ENCODE data around the gene SETBP1.

Gene SETBP1

GRCh38 chr18:45054636-45055035 is 373.9 kb downstream of the SETBP1 start:
- no peak for DNase-seq

DNA sequence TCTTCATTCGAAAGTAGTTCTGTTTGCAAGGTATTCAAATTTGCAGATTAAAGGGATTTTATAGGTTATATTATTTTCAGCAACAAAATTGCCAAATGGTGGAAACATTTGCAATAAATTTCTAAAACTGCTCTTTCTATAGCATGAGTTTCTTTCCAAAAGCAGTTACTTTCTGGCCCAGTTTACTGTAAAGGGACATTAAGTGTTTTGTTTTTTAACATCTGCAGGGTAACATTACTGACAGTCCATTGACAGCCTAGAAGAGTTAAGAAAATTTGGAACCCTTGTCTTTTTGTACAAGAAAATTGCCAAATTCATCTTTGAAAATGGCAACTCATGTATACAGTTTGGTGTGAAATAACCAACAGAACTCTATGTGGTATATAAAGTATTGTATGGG is 375.1 kb downstream of the SETBP1 start:
- DNase-seq: no peak

DNA sequence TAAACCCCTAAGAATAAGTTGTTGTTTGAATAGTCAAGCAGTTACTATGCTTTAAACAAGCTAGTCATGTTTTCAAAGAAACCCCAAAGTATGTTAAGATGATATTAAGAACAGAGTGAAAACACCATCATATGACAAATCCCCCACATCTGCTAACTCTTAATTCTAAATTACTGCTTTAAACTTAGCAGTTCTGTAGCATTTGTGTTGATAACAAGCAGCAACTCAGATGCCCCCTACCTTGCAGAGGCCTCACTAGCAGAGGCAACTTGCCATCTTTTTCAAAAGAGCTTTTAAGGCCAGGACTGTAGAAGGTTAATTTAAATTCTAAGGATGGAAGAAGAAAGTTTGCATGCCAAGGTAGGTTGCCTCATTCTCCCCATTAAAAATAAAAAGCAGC is 376.2 kb downstream of the SETBP1 start:
- DNase-seq: no peak

GRCh38 chr18:45057955-45058600 is 377.4 kb downstream of the SETBP1 start:
- DNase-seq: no peak

- peak; percentile 18 for DNase-seq
Observed at GRCh38 chr18:45059695-45060094, 379.0 kb downstream of the SETBP1 start.

GRCh38 chr18:45060102-45060501 is 379.4 kb downstream of the SETBP1 start:
- DNase-seq: no peak

DNA sequence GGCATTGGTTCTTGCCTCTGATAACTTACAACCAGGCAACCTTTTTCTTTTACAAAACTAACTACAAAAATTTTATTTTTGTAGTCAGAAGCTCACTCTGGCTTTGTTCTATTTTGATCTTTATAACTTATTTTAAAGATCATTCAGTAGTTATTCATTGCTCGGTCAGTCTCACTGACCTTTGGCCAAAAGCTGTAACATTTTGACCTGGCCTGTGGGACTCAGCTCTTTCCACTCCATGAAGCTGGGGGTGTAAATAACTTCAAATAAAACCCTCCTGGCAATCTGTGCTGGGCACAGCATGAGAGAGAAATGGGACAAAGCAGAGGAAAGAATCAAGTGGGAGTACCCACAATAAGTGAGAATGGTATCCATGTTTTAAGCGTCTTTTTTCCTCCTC is 380.7 kb downstream of the SETBP1 start:
- DNase-seq: no peak

GRCh38 chr18:45063246-45064038 is 382.8 kb downstream of the SETBP1 start:
- no peak for DNase-seq

GRCh38 chr18:45066210-45066609 is 385.5 kb downstream of the SETBP1 start:
- no peak for DNase-seq

DNA sequence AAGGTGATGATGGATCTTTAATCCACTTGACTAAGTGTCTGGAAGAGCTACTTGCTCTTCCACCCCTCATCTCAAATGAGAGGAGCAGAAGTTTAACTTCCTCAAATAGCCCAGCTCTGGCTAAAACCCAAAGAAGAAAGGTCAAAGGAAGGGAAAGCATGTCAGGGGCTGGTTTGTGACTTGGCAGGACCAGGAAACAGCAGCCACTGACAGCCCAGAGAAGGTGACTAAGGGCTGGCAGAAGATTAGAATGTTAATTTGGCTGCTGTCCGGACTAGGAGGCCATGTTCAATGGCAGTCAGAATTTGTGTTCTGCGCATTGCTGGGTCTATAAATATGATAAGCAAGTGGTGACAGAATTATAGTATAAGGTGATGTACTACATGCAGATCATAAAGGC is 386.2 kb downstream of the SETBP1 start:
- DNase-seq: no peak

- DNase-seq: no peak
Observed at GRCh38 chr18:45068400-45069094, 387.9 kb downstream of the SETBP1 start.

DNA sequence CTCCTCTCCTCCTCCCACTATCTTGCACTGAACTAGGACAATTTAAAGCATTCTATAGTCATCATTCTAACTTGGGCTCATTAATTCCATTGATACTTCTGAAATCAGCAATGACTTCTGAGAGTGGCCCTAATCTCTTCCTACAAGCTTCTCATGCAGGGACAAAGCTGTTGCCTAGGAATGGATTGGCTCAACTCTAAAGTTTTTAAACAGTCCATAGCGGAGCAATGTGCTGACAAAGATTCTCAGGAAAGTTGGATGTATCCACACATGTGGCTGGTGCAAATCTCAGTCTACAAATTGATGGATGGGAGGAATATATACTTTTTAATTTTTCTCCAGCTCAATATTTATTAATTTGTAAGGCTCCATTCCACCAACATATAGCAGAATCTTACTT is 388.9 kb downstream of the SETBP1 start:
- DNase-seq: no peak

DNA sequence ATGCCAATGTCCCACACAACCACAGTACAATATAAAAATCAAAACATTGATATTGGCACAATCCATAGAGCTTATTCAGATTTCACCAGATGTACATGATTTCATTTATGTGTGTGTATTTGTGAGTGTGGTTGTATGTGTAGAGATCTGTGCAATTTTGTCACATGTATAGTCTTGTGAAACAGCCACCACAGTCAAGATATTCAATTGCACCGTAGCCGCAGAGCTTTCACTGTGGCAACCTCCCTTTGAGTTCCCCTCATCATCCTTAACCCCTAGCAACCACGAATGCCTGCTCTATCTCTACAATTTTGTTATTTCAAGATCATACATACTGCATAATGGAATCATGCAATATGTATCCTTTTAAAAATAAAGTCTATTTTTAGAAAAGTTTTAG is 391.3 kb downstream of the SETBP1 start:
- DNase-seq: no peak

- DNase-seq: no peak
Observed at GRCh38 chr18:45073556-45073955, 392.9 kb downstream of the SETBP1 start.

DNA sequence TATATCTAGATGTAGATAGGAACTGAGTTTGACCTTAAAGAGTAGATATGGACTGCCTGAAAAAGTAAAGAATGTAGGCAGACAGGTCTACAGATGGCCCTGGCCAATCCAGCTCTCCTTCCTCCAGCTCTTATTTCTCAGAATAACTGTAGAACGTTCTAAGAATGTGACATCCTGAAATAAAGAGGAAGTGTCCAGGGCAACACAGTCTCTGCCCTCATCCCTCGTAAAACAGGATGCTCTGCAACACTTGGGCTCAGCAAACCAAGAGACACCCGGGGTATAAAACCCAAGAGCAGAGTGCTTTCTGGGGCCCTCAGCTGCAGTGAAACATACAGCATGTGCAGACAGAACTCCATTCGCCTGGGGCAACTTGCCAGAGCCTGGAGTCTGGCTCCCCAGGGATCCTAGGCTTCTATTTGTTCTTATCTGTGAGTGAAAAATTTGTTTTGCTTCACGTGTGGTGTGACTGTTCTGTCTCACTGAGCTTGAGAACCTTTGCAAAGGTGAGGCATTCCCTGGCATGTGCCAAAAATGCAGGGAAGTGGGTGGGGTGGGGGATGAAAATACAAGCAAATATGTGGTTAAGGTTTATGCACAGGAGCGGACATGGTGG is 401.0 kb downstream of the SETBP1 start:
- no peak for DNase-seq

GRCh38 chr18:45083226-45083855 is 402.7 kb downstream of the SETBP1 start:
- DNase-seq: no peak

DNA sequence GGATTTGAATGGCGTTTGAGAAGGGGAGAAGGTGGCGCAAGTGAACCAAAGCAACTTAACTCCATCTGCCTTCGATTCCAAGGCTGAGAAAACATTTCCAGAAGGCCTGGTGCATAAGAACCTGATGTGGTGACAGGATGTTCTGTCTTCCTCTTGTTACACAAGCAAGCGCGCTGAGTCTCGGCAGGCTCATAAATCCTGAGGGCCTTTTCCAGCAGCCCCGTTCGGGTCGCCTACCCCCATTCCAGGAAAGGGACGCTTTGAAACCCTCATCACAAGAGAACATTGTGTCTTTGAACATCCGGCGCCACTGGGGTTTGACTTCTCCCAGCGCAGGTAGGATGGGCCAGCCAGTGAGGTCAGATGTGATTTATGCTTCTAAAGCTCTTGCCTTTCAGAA is 403.5 kb downstream of the SETBP1 start:
- no peak for DNase-seq

- no peak for DNase-seq
Observed at GRCh38 chr18:45085916-45086624, 405.4 kb downstream of the SETBP1 start.

GRCh38 chr18:45086777-45087176 is 406.1 kb downstream of the SETBP1 start:
- DNase-seq: no peak

- DNase-seq: no peak
Observed at GRCh38 chr18:45090526-45091140, 409.9 kb downstream of the SETBP1 start.

DNA sequence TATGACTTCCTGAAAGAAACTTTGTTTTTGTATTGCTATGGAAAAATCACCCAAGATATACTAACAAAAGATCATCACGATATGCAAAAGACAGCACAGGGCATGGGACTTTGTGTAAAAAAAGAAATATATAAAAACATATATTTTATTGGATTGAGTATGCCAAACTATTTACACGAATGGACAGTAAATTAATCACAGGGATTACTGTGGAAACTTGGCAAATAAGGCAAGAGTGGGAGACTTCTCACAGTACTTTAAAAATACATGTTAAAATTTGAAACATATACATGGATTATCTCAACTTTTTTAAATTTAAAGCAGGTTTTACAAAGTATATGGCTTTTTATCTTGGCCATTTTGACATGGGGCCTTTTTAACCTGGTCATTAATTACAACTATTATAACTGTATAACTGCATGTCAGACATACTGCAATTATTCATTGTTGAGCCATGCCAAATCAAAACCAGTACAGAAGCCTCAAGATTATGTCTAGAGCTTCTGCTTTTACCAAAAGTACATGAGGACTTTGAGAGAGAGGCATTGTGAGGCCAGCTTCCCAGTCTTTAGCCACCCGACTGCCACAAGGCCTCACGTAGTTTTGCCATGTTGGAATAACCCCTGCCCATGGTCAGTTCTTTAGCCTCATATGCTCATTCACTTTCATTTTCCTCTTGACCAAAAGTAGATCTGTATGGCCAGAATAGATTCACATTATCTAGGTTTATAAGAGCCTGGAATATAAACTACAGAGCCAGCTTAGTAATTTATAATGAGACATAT is 419.8 kb downstream of the SETBP1 start:
- DNase-seq: no peak

Data from amniotic stem cell (primary cell).